NCI-H524 (cell line): ENCODE results near the gene ADAMTSL1.

Experiments used
- DNase-seq, 2 experiments: peaks; one replicate each; lab custom pipeline; 2025; lab: John Stamatoyannopoulos, UW

Gene ADAMTSL1

GRCh38 chr9:18550286-18550685 is 76.3 kb downstream of the ADAMTSL1 start:
- DNase-seq, result no peak

- DNase-seq, result no peak
Observed at GRCh38 chr9:18554244-18554643, 80.3 kb downstream of the ADAMTSL1 start.

- no peak for DNase-seq
Observed at GRCh38 chr9:18555105-18555883, 81.3 kb downstream of the ADAMTSL1 start.

DNA sequence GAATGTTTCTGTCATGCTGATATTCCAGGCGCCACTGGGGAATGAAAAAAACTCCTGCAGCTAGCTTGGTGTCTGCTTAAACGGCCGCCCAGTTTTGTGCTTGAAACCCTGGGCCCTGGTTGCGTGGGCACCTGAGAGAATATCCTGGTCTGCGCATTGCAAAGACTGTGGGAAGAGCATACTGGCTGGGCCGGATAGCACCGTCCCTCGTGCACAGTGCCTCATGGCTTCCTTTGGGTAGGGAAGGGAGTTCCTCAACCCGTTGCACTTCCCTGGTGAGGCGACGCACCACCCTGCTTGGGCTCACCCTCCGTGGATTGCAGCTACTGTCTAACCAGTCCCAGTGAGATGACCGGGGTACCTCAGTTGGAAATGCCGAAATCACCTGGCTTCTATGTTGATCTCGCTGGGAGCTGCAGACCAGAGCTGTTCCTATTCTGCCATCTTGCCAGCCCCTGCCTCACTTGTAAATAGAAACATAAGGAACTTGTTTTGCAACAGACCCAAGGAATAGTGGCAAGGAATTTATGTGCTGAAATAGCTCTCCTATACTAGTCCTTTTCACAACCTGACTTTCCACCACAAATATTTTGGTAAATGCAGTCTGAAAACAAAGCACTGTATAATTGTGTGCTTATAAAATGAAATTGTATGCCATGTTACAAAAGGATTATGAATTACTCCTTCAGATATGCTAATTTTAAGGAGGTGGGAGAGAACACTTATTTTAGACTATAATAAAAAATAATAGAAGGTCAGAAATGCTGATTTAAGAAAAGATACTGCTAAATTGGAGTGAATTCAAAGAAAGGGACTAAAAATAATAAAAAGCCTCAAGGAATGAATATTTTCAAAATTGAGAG is 90.3 kb downstream of the ADAMTSL1 start:
- DNase-seq, result no peak

- DNase-seq, result no peak
Observed at GRCh38 chr9:18566121-18566520, 92.2 kb downstream of the ADAMTSL1 start.

DNA sequence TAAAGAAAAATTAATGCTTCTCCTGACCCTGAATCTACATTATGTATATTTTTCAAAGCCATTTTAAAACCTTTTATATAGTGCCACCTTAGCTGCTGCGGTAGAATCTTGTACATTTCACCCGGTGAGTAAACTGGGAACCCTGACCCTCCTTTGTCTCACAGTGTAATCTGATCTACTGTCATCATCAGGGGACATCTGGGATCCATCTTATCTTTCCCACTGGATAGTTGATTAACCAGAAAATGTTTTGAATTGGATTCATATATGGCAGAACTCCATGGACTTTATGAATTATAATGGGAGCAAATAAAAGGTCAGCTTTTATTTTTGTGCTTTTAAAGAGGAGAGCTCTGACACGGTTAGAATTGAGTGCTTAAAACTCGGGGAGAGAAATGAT is 95.0 kb downstream of the ADAMTSL1 start:
- peak in 1 of 2 experiments; percentile 73 for DNase-seq

GRCh38 chr9:18569941-18570630 is 96.1 kb downstream of the ADAMTSL1 start:
- DNase-seq, result no peak

GRCh38 chr9:18573021-18573556 is 99.1 kb downstream of the ADAMTSL1 start:
- no peak for DNase-seq

GRCh38 chr9:18575686-18576085 is 101.7 kb downstream of the ADAMTSL1 start:
- no peak for DNase-seq

- no peak for DNase-seq
Observed at GRCh38 chr9:18579536-18579935, 105.6 kb downstream of the ADAMTSL1 start.

- DNase-seq, result no peak
Observed at GRCh38 chr9:18580151-18580550, 106.2 kb downstream of the ADAMTSL1 start.

DNA sequence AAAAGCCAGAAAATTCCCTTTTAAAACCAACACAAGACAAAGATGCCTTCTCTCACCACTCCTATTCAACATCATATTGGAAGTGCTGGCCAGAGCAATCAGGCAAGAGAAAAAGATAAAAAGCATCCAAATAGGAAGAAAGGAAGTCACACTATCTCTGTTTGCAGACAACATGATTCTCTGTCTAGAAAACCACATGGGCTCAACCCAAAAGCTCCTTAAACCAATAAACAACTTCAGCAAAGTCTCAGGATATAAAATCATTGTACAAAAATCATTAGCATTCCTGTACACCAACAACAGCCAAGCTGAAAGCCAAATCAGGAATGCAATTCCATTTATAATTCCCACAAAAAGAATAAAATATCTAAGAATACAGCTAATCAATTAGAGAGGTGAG is 112.0 kb downstream of the ADAMTSL1 start:
- no peak for DNase-seq

- DNase-seq, result no peak
Observed at GRCh38 chr9:18588002-18588401, 114.0 kb downstream of the ADAMTSL1 start.

- DNase-seq, result no peak
Observed at GRCh38 chr9:18591261-18591660, 117.3 kb downstream of the ADAMTSL1 start.

DNA sequence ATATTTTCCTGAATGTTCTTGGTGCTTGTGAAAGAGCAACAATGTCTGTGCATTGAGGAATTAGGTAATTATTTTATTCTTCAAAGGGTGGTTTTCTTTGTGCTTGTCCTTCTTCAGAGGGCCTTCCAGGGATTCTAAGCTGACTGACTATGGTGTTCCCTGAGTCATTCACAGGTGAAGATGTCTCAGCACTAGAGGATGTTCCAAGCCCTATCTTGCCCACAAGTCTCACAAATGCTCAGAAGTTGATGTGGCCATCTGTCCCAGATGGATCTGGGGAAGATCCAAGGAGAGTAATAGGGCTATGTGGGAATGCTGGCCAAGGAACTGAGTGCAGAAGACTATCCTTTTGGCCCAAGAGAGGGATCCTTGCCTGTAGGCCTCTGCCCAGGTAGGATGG is 120.9 kb downstream of the ADAMTSL1 start:
- no peak for DNase-seq

DNA sequence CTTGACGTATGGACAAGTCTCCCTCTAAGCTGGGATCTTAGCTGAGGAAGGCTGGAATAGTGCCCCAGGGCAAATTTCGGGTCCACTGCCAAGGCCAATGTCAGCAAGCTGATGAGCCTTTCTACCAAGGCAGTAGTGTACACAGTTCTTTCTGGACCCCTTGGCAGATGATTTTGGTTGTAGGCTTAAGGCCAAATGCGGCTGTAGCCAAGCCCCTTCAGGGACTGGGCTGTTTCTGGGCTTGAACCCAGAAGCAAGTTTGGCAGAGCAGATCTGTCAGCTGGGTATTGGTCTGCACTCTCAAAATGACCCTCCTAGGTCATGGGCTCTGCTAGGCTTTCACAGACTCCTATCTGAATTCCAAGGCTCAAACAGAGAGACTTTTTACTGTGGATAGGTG is 121.6 kb downstream of the ADAMTSL1 start:
- no peak for DNase-seq

DNA sequence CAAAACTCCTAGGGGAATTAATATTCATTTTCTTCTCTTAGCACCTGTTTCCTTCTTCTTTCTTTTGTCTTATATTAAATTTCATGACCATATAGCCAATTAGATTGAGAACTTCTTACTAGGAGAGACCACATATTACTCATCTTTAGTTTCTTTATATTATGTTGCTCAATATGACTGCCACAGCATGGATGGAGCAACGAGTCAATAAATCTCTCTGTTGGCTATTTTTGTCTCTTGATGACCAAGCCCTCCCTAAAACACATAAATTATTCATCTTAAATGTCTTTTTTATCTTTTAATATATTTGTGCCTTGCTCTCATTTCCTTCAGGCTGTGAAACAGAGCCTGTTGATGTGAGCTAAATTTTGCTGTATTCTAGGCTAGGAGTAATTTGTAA is 123.0 kb downstream of the ADAMTSL1 start:
- DNase-seq, result no peak

- no peak for DNase-seq
Observed at GRCh38 chr9:18598969-18599368, 125.0 kb downstream of the ADAMTSL1 start.

GRCh38 chr9:18601026-18601425 is 127.1 kb downstream of the ADAMTSL1 start:
- DNase-seq, result no peak

DNA sequence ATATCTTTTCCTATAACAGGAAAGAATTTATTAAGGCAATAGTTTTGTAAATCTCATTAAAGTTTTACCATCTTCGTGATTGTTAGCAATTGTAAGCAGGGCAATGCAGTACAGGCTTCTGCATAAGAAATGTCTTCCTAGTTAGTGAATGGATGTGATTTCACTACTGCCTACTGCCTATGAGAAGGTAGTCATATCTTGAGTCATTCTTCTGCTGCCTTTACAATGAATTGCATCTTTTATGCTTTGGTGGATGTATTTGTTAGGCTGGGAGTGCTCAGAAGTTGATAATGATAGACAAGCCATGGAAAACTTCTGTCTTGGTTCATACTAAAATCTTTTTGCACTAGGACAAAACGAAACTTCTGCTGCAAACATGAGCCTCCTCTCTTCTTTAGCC is 128.0 kb downstream of the ADAMTSL1 start:
- no peak for DNase-seq

- no peak for DNase-seq
Observed at GRCh38 chr9:18604767-18605730, 131.1 kb downstream of the ADAMTSL1 start.
